ENCODE measurements around the gene CCL22. TPM values are rescaled to one million over a fixed set of nuclear protein-coding genes. Genes with fewer than 3 reads are reported as not detected.

Gene CCL22
- total RNA-seq, 1 experiment from 2014 or later: 0.66 TPM

GRCh38 chr16:57329718-57330327, 28.8 kb upstream of the CCL22 start:
- intact Hi-C loops (cut with micrococcal nuclease): no loop called here
- Histone ChIP-seq H3K4me2 (ENCODE audit: low read length) (no peak overlapping the region), H3K27me3 (ENCODE audit: insufficient read depth, low read length) (no peaks in the 10 kb centered on the region), H3K4me3 (replicated peaks in 1 of 2; ENCODE audit: low read depth in 1 of 2, low read length in 2 of 2) (no peak overlapping the region), H3K4me1 (ENCODE audit: control insufficient read depth in 1 of 2, insufficient read depth in 2 of 2, low read length in 2 of 2) (no peaks in the 10 kb centered on the region), H2AFZ (ENCODE audit: low read depth, low read length, poor library complexity, severe bottlenecking) (no peak overlapping the region), H3K9ac (ENCODE audit: low read length) (no peak overlapping the region), H3K36me3 (ENCODE audit: control insufficient read depth in 1 of 2, insufficient read depth in 2 of 2, low read length in 2 of 2) (no peaks in the 10 kb centered on the region), H3K9me3 (ENCODE audit: control insufficient read depth in 1 of 2, insufficient read depth in 1 of 2, low read depth in 1 of 2, low read length in 2 of 2) (no peaks in the 10 kb centered on the region), H3K79me2 (ENCODE audit: insufficient read depth, low read length) (no peaks in the 10 kb centered on the region), H4K20me1 (ENCODE audit: insufficient read depth) (no peaks in the 10 kb centered on the region), H3K27ac (ENCODE audit: low read depth, low read length) (no peak overlapping the region), H3K9me2 (ENCODE audit: insufficient read depth) (no peaks in the 10 kb centered on the region)
- TF ChIP-seq ZNF274 (IDR thresholded peaks at IDR 0.05; ENCODE audit: low read depth, low read length) (no peak), CEBPB (IDR thresholded peaks at IDR 0.05; ENCODE audit: low read depth) (no peak), ZBTB33 (IDR thresholded peaks at IDR 0.05; ENCODE audit: extremely low read depth, insufficient replicate concordance, low read length) (no peak), POLR2A (IDR thresholded peaks at IDR 0.05; ENCODE audit: borderline replicate concordance, extremely low read depth, insufficient read depth, insufficient read length) (no peak), POLR2AphosphoS5 (IDR thresholded peaks at IDR 0.05; ENCODE audit: low read depth, low read length) (no peak), YY1 (IDR thresholded peaks at IDR 0.05; ENCODE audit: extremely low read depth, insufficient replicate concordance, low read depth, low read length) (no peak), JUND (IDR thresholded peaks at IDR 0.05) (no peak), FOSL1 (IDR thresholded peaks at IDR 0.05; ENCODE audit: low read depth) (no peak), SRF (IDR thresholded peaks at IDR 0.05; ENCODE audit: low read depth) (no peak), CTCF (IDR thresholded peaks at IDR 0.05 in 2 of 3, conservative IDR thresholded peaks at IDR 0.05 in 1 of 3; ENCODE audit: borderline replicate concordance in 1 of 3, insufficient read depth in 1 of 3, low read depth in 2 of 3, low read length in 2 of 3) (no peak), EZH2 (IDR thresholded peaks at IDR 0.05) (no peak), EZH2phosphoT487 (IDR thresholded peaks at IDR 0.05; ENCODE audit: borderline replicate concordance) (no peak), SP1 (IDR thresholded peaks at IDR 0.05; ENCODE audit: low read depth) (no peak), ELF1 (IDR thresholded peaks at IDR 0.05; ENCODE audit: borderline replicate concordance, low read depth) (no peak), ATF3 (IDR thresholded peaks at IDR 0.05) (no peak), SIN3A (IDR thresholded peaks at IDR 0.05; ENCODE audit: low read depth) (no peak), REST (IDR thresholded peaks at IDR 0.05; ENCODE audit: low read depth) (no peak), ZFX (IDR thresholded peaks at IDR 0.05) (no peak), TCF7L2 (IDR thresholded peaks at IDR 0.05; ENCODE audit: borderline replicate concordance, extremely low read depth, insufficient read depth, insufficient read length) (no peak), RAD21 (IDR thresholded peaks at IDR 0.05; ENCODE audit: low read depth) (no peak)
- BruUV-seq (replicated peaks): no TSS peak
- ChIA-PET CTCF (no interaction called here), POLR2A (no interaction called here), RAD21 (ENCODE audit: low non-redundant PET in 1 of 2, low total read pairs in 2 of 2, uncharacterized antibody in 2 of 2, unreplicated experiment in 2 of 2) (no interaction called here)
- ATAC-seq (no peak), DNase-seq (ENCODE audit: low read depth, low spot score) (no peak)
